ENCODE results near the gene CDKL4.
"Not testable (repeated sequence)": the region's sequence is repeated elsewhere in the genome, so short reads cannot be mapped to it uniquely, and the experiment has no call there.

CDKL4 gene

GRCh38 chr2:39176997-39177396 lies 66.8 kb downstream of the CDKL4 start:
- DNase-seq = no peak

DNA sequence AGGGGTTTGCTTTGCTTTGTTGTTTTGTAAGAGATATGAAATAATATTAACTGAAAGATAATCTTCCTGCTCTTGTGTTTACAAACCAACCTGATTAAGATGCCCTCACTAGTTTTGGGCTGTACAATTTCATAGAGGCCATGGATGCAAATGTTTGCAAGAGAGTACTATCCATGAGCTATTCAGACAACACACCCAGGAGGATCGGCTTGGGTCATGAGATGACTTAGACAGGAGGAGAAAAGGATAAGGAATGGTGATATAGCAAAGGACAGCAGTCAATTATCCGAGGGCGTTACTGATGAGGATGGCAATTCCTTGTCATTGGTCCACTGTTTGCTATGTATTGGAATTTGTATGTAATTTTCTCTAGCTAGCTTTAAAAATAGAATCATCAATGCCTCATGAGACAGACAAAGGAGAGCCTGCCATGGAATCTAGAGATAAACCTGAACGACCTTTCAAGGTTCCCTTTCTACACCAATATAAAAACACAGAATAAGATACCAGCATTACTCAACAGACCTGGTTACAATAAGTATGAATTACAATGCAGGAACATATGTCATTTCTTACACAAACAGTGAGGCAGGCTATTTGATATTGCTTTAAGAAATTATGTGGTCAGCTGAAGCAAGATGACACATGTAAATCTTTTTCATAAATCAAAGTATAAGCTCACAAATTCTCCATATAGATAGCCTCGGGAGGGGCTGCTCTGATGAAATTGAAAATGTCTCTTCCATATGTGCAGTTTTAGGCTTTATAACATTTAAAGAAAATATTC lies 68.6 kb downstream of the CDKL4 start:
- no peak for DNase-seq

DNA sequence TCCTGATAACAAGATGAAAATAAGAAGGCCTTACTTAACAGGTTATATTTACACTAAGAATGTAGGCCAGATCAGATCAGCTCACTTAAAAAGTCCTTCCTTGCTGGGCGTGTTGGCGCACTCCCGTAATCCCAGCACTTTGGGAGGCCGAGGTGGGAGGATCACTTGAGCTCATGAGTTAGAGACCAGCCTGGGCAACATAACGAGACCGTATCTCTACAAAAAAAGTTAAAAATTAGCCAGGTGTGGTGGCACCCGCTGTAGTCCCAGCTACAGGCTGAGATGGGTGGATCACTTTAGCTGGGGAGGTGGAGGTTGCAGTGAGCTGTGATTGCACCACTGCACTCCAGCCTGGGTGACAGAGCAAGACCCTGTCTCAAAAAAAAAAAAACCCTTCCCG lies 69.7 kb downstream of the CDKL4 start:
- no peak for DNase-seq

DNA sequence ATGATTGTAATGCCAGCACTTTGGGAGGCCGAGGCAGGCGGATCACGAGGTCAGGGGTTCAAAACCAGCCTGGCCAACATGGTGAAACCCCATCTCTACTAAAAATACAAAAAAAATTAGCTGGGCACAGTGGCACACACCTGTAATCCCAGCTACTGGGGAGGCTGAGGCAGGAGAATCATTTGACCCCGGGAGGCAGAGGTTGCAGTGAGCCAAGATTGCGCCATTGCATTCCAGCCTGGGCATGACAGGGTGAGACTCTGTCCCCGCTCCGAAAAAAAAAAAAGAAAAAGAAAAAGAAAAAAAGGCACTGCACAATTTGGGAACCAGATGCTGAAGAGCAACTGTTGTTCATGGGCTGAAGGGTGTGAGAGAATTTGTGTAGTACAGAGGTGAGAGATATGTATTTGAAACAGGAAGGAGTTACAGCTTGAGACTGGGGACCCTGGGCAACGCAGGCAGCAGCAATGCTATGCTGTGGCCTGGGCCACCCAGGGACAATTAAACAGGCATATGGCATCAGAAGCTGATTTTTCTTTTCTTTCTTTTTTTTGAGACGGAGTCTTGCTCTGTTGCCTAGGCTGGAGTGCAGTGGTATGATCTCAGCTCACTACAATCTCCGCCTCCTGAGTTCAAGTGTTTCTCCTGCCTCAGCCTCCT lies 71.6 kb downstream of the CDKL4 start:
- DNase-seq = not testable (repeated sequence)

- DNase-seq = no peak
Observed at GRCh38 chr2:39171621-39172020, 72.1 kb downstream of the CDKL4 start.

GRCh38 chr2:39164089-39164488 lies 79.7 kb downstream of the CDKL4 start:
- DNase-seq = no peak

DNA sequence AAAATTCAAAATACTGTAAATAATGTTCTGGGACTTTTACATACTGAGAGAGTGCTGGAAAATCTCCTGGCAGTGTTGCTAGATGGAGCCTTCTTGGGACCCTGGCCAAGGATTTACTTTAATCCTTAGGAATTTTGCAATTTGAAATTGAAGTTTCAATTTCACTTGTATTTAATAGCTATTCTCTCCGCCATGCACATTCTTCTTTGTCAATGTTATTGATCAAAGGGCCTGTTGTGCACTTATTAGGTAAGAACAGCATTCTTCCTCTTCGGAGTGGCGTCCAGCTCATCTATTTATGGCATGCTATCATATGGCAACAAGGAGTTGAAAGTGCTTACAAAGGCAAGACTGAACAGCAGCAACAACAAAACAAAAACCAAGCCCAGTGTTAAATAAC lies 82.8 kb downstream of the CDKL4 start:
- no peak for DNase-seq

GRCh38 chr2:39159283-39159682 lies 84.5 kb downstream of the CDKL4 start:
- DNase-seq = no peak

GRCh38 chr2:39158351-39158750 lies 85.4 kb downstream of the CDKL4 start:
- DNase-seq = no peak

GRCh38 chr2:39156846-39157245 lies 86.9 kb downstream of the CDKL4 start:
- DNase-seq = no peak

GRCh38 chr2:39156107-39156506 lies 87.7 kb downstream of the CDKL4 start:
- DNase-seq = no peak

DNA sequence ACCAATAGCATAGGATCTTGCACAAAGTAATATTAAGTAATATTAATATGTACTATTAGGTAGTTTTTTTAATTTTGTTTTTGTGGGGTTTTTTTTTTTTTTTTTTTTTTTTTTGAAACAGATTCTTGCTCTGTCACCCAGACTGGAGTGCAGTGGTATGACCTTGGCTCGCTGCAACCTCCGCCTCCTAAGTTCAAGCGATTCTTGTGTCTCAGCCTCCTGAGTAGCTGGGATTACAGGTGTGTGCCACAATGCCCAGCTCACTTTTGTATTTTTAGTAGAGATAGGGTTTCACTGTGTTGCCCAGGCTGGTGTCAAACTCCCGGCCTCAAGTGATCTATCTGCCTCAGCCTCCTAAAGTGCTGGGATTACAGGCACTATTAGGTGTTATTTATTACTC lies 88.2 kb downstream of the CDKL4 start:
- DNase-seq = not testable (repeated sequence)

DNA sequence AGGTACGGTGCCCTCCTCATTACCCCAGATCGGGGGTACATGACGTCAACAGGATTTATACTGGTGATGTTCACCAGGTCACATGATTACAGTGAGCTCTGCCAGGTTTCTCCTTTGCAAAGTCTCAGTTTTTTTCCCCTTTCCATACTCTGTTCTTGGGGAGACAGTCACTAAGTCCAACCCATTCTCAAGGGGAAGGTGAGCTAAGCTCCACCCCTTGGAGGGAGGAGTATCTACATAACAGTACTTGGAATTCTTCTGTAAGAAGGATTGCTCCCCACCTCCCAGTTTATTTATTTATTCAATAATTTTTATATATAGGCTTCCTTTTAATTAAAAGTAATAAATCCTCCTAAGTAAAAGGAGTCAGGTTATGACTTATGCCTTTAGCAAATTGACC lies 88.8 kb downstream of the CDKL4 start:
- no peak for DNase-seq

- no peak for DNase-seq
Observed at GRCh38 chr2:39153312-39153711, 90.5 kb downstream of the CDKL4 start.

DNA sequence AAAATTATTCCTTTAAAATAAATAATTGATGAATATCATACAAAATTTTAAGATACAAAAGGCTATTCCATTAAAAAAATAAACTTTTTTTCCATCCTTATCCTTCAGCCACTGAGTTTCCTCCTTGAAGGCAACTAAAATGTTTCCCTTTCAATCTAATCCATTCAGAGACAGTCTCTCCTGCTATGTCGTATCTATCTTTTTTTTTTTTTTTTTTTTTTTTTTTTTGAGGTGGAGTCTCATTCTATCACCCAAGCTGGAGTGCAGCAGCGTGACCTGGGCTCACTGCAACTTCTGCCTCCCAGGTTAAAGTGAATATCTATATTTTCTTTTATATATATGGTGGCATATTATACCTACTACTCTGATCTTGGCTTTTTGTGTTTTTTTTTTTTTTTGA lies 91.3 kb downstream of the CDKL4 start:
- DNase-seq = no peak

DNA sequence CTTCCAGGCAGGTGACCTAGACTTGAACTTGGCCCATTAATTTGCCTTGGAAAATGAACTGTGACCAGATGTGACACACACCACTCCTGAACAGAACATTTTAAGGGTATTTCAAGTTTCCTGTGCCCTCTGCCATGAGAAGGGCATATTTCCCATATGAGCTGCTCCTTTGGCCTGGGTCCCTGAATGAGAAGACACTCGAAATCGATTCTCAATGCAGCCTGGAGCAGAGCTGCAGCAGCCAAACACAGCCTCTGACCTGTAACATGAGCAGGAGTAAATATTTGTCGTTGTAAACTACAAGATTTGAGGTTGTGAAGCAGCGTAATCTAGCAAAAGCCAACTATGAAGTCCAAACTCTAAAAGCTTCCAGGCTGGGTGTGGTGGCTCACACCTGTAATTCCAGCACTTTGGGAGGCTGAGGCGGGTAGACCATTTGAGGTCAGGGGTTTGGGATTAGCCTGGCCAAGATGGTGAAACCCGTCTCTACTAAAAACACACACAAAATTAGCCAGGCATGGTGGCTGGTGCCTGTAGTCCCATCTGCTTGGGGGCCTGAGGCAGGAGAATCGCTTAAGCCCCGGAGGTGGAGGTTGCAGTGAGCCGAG lies 92.8 kb downstream of the CDKL4 start:
- DNase-seq = no peak

DNA sequence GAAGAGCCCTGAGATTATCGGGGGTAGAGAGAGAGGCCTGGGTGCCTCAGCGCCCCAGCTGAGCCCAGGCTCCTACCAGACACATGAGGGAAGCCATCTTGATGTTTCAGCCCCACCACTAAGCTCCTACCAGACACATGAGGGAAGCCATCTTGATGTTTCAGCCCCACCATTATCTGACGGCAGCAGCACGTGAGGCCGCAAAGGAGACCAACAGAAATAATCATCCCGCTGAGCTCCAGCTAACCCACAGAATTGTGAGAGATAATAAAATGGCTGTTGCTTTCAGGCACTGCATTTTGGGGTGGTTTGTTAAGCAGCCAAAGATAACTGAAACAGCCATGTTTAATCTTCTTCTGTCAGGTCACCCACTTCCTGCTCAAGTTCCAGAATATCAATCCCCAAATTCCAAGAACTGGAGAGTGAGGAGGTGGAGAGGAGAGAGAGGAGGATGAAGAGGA lies 93.6 kb downstream of the CDKL4 start:
- no peak for DNase-seq

DNA sequence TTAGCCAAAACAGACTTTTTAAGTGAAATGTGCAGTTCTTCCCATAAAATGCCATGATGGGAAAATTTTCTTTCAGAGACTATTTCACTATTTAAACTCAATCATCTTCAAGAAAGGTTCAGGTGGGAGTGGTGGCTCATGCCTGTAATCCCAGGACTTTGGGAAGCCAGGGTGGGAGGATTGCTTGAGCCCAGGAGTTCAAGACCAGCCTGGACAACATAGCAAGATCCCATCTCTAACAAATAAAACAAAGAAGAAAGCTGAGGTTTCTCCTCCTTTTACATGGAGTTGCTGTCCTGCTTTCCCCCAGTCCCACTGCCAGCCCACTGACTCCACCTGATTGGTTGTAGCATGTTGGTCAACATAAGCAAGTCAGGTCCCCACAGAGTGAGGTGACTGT lies 97.1 kb downstream of the CDKL4 start:
- DNase-seq = no peak

DNA sequence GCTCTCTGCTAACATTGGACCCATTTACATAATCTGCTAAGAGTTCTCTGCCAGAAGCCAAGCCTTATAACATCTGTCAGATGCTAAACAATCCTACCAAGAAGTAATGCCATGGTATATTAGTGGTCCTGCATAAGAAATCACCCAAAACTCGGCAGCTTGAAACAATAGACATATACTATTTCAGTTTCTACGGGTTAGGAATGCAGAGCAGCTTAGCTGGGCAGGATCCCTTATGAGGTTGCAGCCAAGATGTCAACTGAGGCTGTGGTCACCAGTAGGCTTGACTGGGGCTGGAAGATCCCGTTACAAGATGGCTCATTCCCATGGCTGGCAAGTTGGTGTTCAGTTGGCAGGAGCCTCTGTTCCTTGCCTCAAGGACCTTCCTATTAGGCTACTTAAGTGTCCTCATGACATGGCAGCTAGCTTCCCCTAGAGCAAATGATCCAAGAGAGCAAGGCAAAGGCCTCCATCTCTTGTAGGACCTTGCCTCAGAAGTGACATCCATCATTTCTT lies 97.8 kb downstream of the CDKL4 start:
- no peak for DNase-seq

- DNase-seq = no peak
Observed at GRCh38 chr2:39144416-39144815, 99.4 kb downstream of the CDKL4 start.

DNA sequence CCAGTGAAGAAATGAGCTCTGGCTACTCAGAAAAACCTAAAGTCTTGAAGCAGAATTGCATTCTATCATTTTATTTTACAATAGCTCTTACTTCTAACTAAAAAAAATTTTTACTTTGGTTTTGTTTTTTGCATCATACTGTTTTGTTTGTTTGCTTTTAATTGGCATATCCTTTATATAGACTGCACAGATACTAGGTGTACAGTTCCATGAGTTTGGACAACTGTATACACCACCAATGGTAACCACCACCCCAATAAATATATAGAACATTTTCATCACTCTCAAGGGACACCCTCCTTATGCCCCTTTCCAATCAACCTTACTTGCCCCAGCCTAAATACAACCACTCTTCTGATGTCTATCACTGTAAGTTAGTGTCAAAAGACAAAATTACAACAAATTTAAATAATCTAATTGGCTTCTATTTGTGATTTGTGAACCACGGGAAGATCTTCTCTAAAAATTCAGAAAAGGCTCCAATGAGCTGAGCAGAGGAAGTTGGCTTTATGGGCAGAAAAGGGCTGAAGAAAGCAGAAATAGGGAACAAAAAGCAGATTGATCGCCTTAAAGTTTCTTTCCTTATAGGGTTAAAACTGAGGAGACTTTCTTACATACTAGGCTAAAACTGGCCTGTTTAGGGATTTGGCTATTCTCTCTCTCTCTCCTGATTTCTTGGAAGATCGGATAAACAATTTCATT lies 100.7 kb downstream of the CDKL4 start:
- no peak for DNase-seq

DNA sequence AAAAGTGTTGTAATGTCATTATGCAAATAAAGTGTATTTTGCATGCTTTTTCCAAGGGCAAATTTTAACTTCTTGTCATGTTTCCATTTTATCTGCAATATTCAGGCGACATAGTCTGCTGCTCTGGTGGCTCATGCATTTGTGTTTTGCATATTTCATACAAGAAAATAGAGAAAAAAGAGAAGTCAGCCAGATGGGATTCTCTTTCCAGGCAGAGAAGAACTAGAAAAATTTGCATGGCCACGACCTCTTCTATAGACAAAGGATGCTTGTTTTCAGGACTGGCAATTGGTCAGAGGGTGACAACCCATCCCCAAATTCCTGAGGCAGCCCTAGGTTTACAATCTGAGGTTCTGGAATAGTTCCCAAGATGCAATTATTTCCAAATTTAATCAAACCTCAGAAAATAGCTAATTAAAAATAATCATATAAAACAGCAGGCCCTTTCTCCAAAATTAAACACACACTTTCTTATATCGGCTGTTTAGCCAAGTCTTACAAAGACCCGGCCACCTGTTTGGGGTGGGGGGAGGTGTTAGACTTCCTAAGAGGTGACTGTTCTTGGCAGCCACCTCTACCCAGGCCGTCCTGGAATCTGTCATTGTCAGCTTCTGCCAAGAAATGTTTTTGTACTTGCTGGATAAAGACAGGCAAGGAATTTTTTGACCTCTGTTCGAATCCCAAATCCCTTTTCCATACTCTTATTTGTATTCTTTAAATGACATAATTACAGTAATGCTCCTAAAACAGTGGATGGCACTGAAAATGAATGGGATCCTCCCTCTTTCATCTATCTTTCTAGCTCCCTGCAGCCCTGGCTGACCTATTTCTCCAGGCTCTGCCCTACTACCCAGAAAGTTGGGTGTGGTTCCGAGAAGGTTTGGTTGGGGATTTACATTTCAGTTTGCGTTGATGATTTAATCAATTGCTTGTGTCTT lies 102.2 kb downstream of the CDKL4 start:
- DNase-seq = no peak

All from stimulated activated CD4-positive, alpha-beta T cell treated with anti-CD3 and anti-CD28 coated beads, Interleukin-1b, Interleukin-23, amount 100 ng/mL, for 48 hours (primary cell).